Ectodermal cell (in vitro differentiated cells): ENCODE results near the gene PIMREG.

ENCODE experiments used
- H3K27ac ChIP-seq: 2 replicates; pipeline ENCODE4 v1.7.0; 2013; ENCODE audit warnings: mild to moderate bottlenecking, low read depth, low read length; ENCODE audit not compliant: insufficient read depth, poor library complexity, severe bottlenecking
- H3K27me3 ChIP-seq: 2 replicates; pipeline ENCODE4 v1.7.0; 2013; ENCODE audit warnings: mild to moderate bottlenecking, low read length; ENCODE audit not compliant: insufficient read depth, control insufficient read depth, poor library complexity, severe bottlenecking
- H3K36me3 ChIP-seq: one replicate; pipeline ENCODE4 v1.7.0; 2013; ENCODE audit warnings: low read length; ENCODE audit not compliant: control insufficient read depth, insufficient read depth
- H3K4me1 ChIP-seq: one replicate; pipeline ENCODE4 v1.7.0; 2013; ENCODE audit warnings: low read length; ENCODE audit not compliant: control insufficient read depth, insufficient read depth
- H3K4me3 ChIP-seq: 2 replicates; pipeline ENCODE4 v1.7.0; 2013; ENCODE audit warnings: low read depth, low read length, control low read depth; ENCODE audit not compliant: insufficient read depth
- H3K9me3 ChIP-seq: 2 replicates; pipeline ENCODE4 v1.7.0; 2013; ENCODE audit warnings: mild to moderate bottlenecking, low read length, moderate library complexity; ENCODE audit not compliant: control insufficient read depth
- WGBS, 2 experiments: methylation state at CpG; one replicate each; pipeline ENCODE4 v1.1.7; 2013; ENCODE audit warnings: missing lambda C conversion rate in 2 of 2; 5-methylcytosine and 5-hydroxymethylcytosine counted together

PIMREG gene

DNA sequence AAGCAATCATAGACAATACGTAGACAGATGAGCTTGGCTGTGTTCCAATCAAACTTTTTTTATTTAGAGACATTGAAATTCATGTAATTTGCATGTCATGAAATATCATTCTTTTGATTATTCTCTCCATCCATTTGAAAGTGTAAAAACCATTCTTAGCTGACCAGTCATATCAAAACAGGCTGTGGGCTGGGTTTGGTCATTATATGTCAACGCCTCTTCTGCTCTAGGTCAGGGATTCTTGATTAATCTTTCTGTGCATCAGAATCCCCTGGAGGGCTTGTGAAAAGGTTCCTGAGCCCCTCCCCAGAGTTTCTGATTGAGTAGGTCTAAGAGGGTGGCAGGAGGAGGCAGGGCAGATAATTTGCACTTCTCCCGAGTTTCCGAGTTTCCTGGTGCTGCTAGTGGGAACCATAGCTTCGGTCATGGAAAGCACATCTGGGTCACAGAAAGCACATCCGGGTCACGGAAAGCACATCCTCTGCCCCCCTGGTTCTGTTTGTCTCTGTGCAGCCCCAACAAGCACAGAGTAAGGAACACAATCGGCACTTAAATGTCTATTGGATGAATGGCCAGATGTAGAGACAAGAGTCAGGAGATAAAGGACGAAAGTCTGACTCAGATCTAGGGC is 16.4 kb downstream of the PIMREG start:
- H3K4me1 ChIP-seq = peaks cover 35% of the 10 kb centered on the region
- no peaks in the 10 kb centered on the region for H3K27me3 ChIP-seq
- no peaks in the 10 kb centered on the region for H3K36me3 ChIP-seq
- H3K4me3 ChIP-seq = no peak overlapping the region
- H3K9me3 ChIP-seq = no peaks in the 10 kb centered on the region
- WGBS, 2 experiments = 88 to 89% methylated on average over 9 of the region's 9 CpGs
- no peak overlapping the region for H3K27ac ChIP-seq

- 81 to 88% methylated on average over 14 of the region's 14 CpGs for WGBS, 2 experiments
- Histone ChIP-seq H3K27ac (peak overlapping the region; percentile 22), H3K9me3 (no peaks in the 10 kb centered on the region), H3K4me1 (peaks cover 35% of the 10 kb centered on the region), H3K27me3 (no peaks in the 10 kb centered on the region), H3K4me3 (no peak overlapping the region), H3K36me3 (no peaks in the 10 kb centered on the region)
Observed at GRCh38 chr17:6461246-6461645, 17.0 kb downstream of the PIMREG start.

GRCh38 chr17:6461792-6462524 is 17.7 kb downstream of the PIMREG start:
- 44 to 46% methylated on average over 10 of the region's 10 CpGs for WGBS, 2 experiments

GRCh38 chr17:6462692-6463091 is 18.4 kb downstream of the PIMREG start:
- Histone ChIP-seq H3K36me3 (no peaks in the 10 kb centered on the region), H3K4me1 (peaks cover 30% of the 10 kb centered on the region), H3K27ac (no peak overlapping the region), H3K4me3 (no peak overlapping the region), H3K27me3 (no peaks in the 10 kb centered on the region), H3K9me3 (no peaks in the 10 kb centered on the region)
- WGBS, 2 experiments = 77 to 98% methylated on average over 2 of the region's 2 CpGs

More at GRCh38 chr17:6461792-6462524, 17.7 kb downstream of the PIMREG start:
- Histone ChIP-seq H3K9me3 (no peaks in the 10 kb centered on the region), H3K27me3 (no peaks in the 10 kb centered on the region), H3K4me3 (no peak overlapping the region), H3K4me1 (peaks cover 33% of the 10 kb centered on the region), H3K36me3 (no peaks in the 10 kb centered on the region), H3K27ac (peak overlapping the region; percentile 22)

DNA sequence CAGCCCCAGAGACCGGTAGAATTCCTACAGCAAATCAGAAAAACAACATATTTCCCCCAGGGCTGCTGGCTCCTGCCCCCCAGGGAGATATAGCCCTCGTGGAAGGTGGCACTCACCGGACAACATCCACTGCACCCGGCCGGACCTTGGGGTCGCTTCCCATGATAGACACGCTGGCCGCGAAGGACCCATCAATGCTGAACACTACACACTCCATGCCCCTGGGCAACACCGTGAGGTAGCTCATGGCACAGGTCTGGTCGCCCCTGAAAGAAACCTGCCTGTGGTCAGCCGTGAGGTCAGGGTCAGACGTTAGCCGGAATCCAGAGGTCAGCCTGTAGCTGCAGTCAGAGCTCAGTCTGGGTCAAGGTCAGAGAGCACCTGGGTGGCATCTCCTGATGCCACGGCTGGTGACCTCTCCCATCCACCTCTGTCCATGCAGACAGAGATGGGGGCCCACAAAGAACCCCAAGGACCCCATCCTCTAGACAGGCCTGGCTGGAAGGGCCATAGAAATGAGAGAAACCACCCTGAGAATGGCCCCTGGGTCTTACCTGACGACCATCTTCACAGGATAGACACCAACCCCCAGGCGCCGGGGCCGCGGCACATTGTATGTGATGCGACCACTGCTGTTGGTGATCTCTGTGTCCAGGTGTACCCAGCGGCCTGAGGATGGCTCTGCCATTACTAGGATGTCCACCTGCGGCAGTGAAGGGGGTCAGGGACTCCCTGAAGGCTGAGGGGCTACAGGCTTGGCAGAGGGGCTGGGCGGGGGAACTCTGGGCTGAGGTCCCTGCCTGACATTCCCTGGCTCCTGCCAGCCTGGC is 19.6 kb downstream of the PIMREG start:
- WGBS, 2 experiments = 91 to 93% methylated on average over 24 of the region's 24 CpGs
- H3K4me3 ChIP-seq = no peak overlapping the region
- H3K4me1 ChIP-seq = peaks cover 20% of the 10 kb centered on the region
- no peaks in the 10 kb centered on the region for H3K36me3 ChIP-seq
- no peaks in the 10 kb centered on the region for H3K27me3 ChIP-seq
- H3K9me3 ChIP-seq = no peaks in the 10 kb centered on the region
- no peak overlapping the region for H3K27ac ChIP-seq

- H3K27ac ChIP-seq = no peak overlapping the region
- 95% methylated on average over 14 of the region's 14 CpGs for WGBS, 2 experiments
- H3K4me3 ChIP-seq = no peak overlapping the region
- H3K4me1 ChIP-seq = peaks cover 21% of the 10 kb centered on the region
- no peaks in the 10 kb centered on the region for H3K9me3 ChIP-seq
- H3K27me3 ChIP-seq = no peaks in the 10 kb centered on the region
- no peaks in the 10 kb centered on the region for H3K36me3 ChIP-seq
Observed at GRCh38 chr17:6464446-6465041, 20.3 kb downstream of the PIMREG start.

GRCh38 chr17:6465206-6466003 is 21.1 kb downstream of the PIMREG start:
- Histone ChIP-seq H3K27ac (no peak overlapping the region), H3K36me3 (no peaks in the 10 kb centered on the region), H3K4me1 (peaks cover 23% of the 10 kb centered on the region), H3K27me3 (no peaks in the 10 kb centered on the region), H3K9me3 (no peaks in the 10 kb centered on the region), H3K4me3 (no peak overlapping the region)
- WGBS, 2 experiments = 89 to 90% methylated on average over 19 of the region's 19 CpGs

GRCh38 chr17:6467567-6467966 is 23.3 kb downstream of the PIMREG start:
- H3K9me3 ChIP-seq = no peaks in the 10 kb centered on the region

DNA sequence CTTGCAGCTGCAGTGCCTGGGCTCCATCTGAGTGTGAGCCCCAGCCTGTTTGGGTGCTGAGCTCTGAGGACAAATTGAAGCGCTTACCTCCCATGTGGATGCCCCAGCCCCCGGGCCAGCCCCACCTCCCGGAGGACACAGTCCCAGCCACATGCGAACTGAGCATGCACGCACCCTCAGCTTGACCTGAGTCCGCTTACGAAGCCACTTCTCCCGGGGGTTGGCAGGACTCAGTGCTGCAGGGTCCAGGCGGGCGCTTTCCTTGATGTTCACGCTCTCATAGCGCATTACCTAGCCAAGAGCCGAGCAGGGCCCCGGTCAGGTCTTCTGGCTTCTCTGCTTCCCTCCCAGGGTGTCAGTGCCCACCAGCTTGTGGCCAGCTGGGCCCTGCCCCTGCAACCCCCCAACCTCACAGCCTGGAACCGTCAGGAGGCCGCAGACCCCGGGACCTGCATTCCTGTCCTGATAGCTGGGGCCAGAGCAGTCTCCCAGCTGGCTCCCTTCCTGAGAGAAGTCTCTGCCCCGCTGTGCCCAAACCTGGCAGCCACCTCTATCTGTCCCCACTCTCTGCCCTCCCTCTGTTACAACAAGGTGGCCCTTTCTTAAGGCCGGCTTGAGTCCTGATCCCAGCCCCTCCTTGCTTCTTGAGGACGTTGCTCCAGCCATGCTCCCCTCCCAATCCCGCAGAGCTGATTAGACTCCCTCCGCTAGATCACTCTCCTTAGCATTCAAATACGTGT is 24.0 kb downstream of the PIMREG start:
- WGBS, 2 experiments = 88 to 90% methylated on average over 23 of the region's 23 CpGs

More at GRCh38 chr17:6467567-6467966, 23.3 kb downstream of the PIMREG start:
- Histone ChIP-seq H3K27me3 (no peaks in the 10 kb centered on the region), H3K36me3 (no peaks in the 10 kb centered on the region), H3K4me1 (peaks cover 13% of the 10 kb centered on the region), H3K4me3 (no peak overlapping the region), H3K27ac (no peak overlapping the region)
- WGBS, 2 experiments = 92 to 100% methylated on average over 1 of the region's 1 CpG

More for the DNA sequence above, 24.0 kb downstream of the PIMREG start:
- Histone ChIP-seq H3K36me3 (no peaks in the 10 kb centered on the region), H3K27ac (no peak overlapping the region), H3K4me1 (peaks cover 13% of the 10 kb centered on the region), H3K4me3 (no peak overlapping the region), H3K27me3 (no peaks in the 10 kb centered on the region), H3K9me3 (no peaks in the 10 kb centered on the region)
